Esophagus squamous epithelium (tissue), 5 donors: ENCODE data around the gene RALGAPB. TPM values are rescaled to one million over a fixed set of nuclear protein-coding genes. Genes with fewer than 3 reads are reported as not detected.

Source experiments
- DNase-seq: peaks from one replicate; lab custom pipeline; 2025; lab: John Stamatoyannopoulos, UW
- H3K27ac ChIP-seq, 4 donors: fragments of 200-600 bp; sonication (generic); one replicate each; pipeline ENCODE4 v1.5.1; 2016 to 2019; ENCODE audit warnings: mild to moderate bottlenecking in 1 of 4
- H3K27me3 ChIP-seq, 4 donors: fragments of 200-600 bp; sonication (generic); 1 replicate in 3 of 4; 2 replicates in 1 of 4; pipeline versions ENCODE4 v1.5.1 to v1.6.0; 2017 to 2021; ENCODE audit warnings: antibody characterized with exemption in 1 of 4
- H3K36me3 ChIP-seq, 3 donors: fragments of 200-600 bp; sonication (generic); one replicate each; pipeline ENCODE4 v1.5.1; 2016 to 2019
- H3K4me1 ChIP-seq, 3 donors: fragments of 200-600 bp; sonication (generic); one replicate each; pipeline ENCODE4 v1.5.1; 2017 to 2019
- H3K4me3 ChIP-seq, 4 donors: fragments of 200-600 bp; sonication (generic); 1 replicate in 3 of 4; 2 replicates in 1 of 4; pipeline ENCODE4 v1.5.1; 2016 to 2019; ENCODE audit warnings: mild to moderate bottlenecking in 2 of 4, moderate library complexity in 1 of 4
- H3K9me3 ChIP-seq, 3 donors: fragments of 200-600 bp; sonication (generic); one replicate each; pipeline ENCODE4 v1.5.1; 2016 to 2019
- CTCF ChIP-seq, 6 experiments: fragments of 450-650 bp in 4 of 6; fragments of 200-600 bp in 2 of 6; sonication (generic) in 2 of 6; IDR thresholded peaks; one replicate each; pipeline ENCODE4 v1.5.1; 2016 to 2019; ENCODE audit warnings: antibody characterized with exemption in 6 of 6, mild to moderate bottlenecking in 4 of 6, moderate library complexity in 4 of 6
- POLR2A ChIP-seq, 4 donors: fragments of 450-650 bp; IDR thresholded peaks; one replicate each; pipeline ENCODE4 v1.6.1; 2017; ENCODE audit warnings: antibody characterized with exemption in 4 of 4, mild to moderate bottlenecking in 4 of 4, moderate library complexity in 3 of 4
- WGBS, 2 donors: methylation state at CpG; one replicate each; pipeline ENCODE4 v1.1.5; 2018; 5-methylcytosine and 5-hydroxymethylcytosine counted together
- intact Hi-C: fragments of 100-400 bp; cut with DNase I; formaldehyde crosslinking; loops from one replicate; pipeline ENCODE4 v1.15.0; 2022
- total RNA-seq, 4 donors: library from RNA; depleted of rRNA; stranded (reverse); fragments of >200 nt; gene quantifications; one replicate each; pipeline ENCODE4 v1.1.0, GENCODE V29; 2016
- donor health status: DM: yes; HTN: yes; CAD: no.

RALGAPB gene
- total RNA-seq, 4 donors from 2014 or later = 17.4 to 38.5 (median 26.9) TPM

DNA sequence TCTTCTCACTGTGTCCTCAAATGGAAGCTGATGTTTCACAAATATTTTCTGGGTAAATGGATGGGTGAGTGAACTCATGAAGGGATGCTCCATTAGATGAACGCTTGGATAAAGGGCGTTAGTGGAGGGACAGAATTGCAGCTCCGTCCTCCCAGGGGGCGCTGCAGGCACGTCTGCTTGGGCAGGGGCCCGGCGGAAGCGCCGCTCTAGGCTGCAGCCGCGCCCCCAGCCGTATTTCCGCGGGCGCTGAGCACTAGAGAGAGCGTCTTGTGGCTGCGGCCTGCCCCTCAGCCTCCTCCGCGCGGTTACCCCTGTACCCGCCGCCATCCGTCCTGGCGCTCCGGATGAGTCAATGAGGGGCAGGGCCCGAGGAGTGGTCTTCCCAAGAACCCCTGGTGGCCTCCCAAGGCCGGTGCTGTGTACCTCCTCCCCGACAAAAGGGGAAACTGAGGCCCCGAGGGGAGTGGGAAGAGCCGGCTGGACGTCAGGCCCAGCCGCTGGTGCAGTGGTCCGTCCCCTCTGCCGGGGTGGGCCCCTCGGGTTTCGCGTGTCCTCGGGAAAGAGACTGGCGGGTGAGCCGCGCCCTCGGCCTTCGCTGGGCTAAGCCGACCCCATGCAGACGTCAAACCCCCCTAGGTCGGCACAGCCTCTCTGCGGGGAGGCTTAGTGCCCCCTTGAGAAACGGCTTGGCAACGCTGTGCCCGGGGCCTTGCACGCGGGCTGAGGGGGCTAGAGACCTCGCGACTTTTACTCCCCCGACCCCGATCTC, 26.0 kb upstream of the RALGAPB start:
- WGBS, 2 donors = 2 to 5% methylated on average over 12 to 18 of the region's 56 CpGs
- intact Hi-C loops = no loop called here
- Histone ChIP-seq H3K27me3 (no peaks in the 10 kb centered on the region), H3K27ac (peak overlapping the region; percentile 87 to 93 (median 92)), H3K4me1 (peaks cover 10 to 21% (median 17%) of the 10 kb centered on the region in 3 donors), H3K36me3 (peaks cover 0 to 35% (median 0%) of the 10 kb centered on the region in 3 donors), H3K9me3 (no peaks in the 10 kb centered on the region), H3K4me3 (peak overlapping the region; percentile 69 to 91 (median 84))
- peak; percentile 44 for DNase-seq
- TF ChIP-seq CTCF (IDR thresholded peaks at IDR 0.05) (peak; percentile 90 to 99 (median 98)), POLR2A (IDR thresholded peaks at IDR 0.05) (peak in 3 of 4 donors; percentile 49 to 78 (median 75))

DNA sequence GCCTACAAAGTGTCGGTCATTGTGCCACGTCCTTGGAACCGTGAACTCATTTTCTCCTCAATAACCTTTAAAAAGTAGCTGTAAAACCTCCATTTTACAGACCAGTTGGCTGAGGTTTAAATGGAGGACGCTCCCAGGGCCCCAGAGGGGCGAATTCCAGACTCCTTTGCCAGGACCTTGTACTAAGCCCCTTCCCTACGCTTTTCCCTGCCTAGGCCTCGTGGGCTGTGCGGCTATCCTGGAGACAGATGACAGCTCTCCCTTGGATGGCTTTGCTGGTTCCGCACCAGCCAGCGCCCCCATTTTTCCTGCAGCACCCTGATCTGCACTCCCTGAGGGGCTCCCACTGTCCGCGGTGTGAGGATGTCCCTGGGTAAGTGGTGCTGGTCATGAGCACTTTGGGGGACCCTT, 25.4 kb upstream of the RALGAPB start:
- Histone ChIP-seq H3K9me3 (no peaks in the 10 kb centered on the region), H3K27ac (peak overlapping the region; percentile 87 to 93 (median 92)), H3K4me1 (peaks cover 10 to 21% (median 17%) of the 10 kb centered on the region in 3 donors), H3K36me3 (peaks cover 0 to 35% (median 0%) of the 10 kb centered on the region in 3 donors), H3K27me3 (no peaks in the 10 kb centered on the region), H3K4me3 (peak overlapping the region; percentile 69 to 91 (median 84))
- WGBS, 2 donors = 34 to 35% methylated on average over 9 to 11 of the region's 12 CpGs
- DNase-seq = no peak
- intact Hi-C loops = no loop called here
- TF ChIP-seq CTCF (IDR thresholded peaks at IDR 0.05) = no peak
- TF ChIP-seq POLR2A (IDR thresholded peaks at IDR 0.05) = no peak

DNA sequence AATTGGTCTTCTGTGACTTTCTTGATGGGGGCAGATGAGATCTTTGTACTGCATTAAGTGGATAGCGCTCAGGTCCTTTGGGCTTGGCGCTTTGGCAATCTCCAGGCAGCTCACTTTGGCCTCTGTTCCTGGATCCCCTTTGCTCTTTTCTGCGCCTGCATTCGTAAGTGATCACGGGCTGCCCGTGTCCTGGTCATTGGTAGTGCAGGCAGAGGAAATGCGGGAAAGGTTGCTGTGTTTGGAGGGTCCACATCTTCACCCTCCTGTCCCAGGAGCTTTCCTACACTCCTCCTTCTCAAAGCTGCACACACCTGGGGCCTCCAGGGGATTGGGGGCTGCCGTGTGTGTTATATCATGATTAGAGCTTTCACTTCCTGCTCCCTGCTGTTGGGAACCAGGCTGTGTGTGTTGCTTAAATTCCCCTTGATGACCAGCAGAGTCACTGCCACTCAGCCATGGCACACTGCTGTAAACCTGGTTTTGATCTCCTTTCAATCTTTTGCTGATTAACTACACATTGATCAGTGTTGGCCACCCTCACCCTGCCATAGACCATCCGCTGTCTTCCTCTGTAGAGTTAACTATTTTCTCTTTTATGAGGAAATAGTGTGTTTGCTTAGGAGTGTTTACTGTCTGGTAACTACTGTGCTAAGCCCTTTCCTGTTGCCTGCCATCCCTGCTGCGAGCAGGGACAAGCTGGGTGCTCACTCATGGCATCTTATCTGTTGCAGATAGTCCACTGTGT, 24.5 kb upstream of the RALGAPB start:
- no peak overlapping the region for H3K27ac ChIP-seq
- H3K4me3 ChIP-seq = no peak overlapping the region
- H3K36me3 ChIP-seq = peaks cover 0 to 35% (median 0%) of the 10 kb centered on the region in 3 donors
- no peaks in the 10 kb centered on the region for H3K9me3 ChIP-seq
- DNase-seq = no peak
- intact Hi-C loops = no loop called here
- no peaks in the 10 kb centered on the region for H3K27me3 ChIP-seq
- peaks cover 10 to 29% (median 17%) of the 10 kb centered on the region in 3 donors for H3K4me1 ChIP-seq
- no peak for TF ChIP-seq POLR2A (IDR thresholded peaks at IDR 0.05)
- peak in 1 of 6 experiments; percentile 19 for TF ChIP-seq CTCF (IDR thresholded peaks at IDR 0.05)
- WGBS, 2 donors = 84 to 85% methylated on average over 7 to 10 of the region's 10 CpGs

- Histone ChIP-seq H3K4me3 (no peak overlapping the region), H3K27ac (no peak overlapping the region), H3K27me3 (no peaks in the 10 kb centered on the region), H3K36me3 (peaks cover 0 to 35% (median 0%) of the 10 kb centered on the region in 3 donors), H3K9me3 (no peaks in the 10 kb centered on the region), H3K4me1 (peaks cover 10 to 36% (median 17%) of the 10 kb centered on the region in 3 donors)
- no peak for TF ChIP-seq POLR2A (IDR thresholded peaks at IDR 0.05)
- no peak for TF ChIP-seq CTCF (IDR thresholded peaks at IDR 0.05)
- no peak for DNase-seq
- WGBS, 2 donors = 62 to 71% methylated on average over 3 of the region's 3 CpGs
- intact Hi-C loops = no loop called here
These were observed 23.6 kb upstream of the RALGAPB start for GRCh38 chr20:38449046-38449445.
